ENCODE data around the gene IL22.

Gene IL22

DNA sequence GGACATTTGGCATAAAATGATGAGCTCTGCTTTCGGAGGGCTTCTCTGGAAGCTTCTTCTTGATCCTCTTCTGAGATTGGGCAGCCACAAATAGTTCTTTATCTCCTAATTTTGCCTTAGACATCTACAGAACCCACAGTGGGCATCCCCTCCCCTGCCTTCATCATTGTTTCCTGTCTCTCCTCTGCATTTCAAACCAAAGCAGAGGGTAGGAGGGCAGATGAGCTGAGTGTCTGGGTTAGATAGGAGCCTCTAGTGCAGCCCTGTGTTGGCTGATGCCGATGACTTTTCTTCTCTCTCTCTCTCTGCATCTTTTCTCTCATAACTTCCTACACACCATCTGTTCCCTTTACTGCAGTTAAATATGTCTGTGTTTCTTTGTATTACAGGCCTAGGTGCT lies 19.3 kb downstream of the IL22 start:
- H3K36me3 Mint-ChIP-seq (ENCODE audit: low read depth) = no peaks in the 10 kb centered on the region
- H3K27ac Mint-ChIP-seq = no peak overlapping the region
- TF ChIP-seq, protein P1, sequence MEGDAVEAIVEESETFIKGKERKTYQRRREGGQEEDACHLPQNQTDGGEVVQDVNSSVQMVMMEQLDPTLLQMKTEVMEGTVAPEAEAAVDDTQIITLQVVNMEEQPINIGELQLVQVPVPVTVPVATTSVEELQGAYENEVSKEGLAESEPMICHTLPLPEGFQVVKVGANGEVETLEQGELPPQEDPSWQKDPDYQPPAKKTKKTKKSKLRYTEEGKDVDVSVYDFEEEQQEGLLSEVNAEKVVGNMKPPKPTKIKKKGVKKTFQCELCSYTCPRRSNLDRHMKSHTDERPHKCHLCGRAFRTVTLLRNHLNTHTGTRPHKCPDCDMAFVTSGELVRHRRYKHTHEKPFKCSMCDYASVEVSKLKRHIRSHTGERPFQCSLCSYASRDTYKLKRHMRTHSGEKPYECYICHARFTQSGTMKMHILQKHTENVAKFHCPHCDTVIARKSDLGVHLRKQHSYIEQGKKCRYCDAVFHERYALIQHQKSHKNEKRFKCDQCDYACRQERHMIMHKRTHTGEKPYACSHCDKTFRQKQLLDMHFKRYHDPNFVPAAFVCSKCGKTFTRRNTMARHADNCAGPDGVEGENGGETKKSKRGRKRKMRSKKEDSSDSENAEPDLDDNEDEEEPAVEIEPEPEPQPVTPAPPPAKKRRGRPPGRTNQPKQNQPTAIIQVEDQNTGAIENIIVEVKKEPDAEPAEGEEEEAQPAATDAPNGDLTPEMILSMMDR (IDR thresholded peaks at IDR 0.05) = no peak
- H3K4me3 Mint-ChIP-seq = no peak overlapping the region
- DNase-seq = no peak
- peaks cover 3% of the 10 kb centered on the region for H3K9me3 Mint-ChIP-seq
- peaks cover 9% of the 10 kb centered on the region for H3K27me3 Mint-ChIP-seq (ENCODE audit: low read depth, poor library complexity)
- H3K4me1 Mint-ChIP-seq = peaks cover 6% of the 10 kb centered on the region

DNA sequence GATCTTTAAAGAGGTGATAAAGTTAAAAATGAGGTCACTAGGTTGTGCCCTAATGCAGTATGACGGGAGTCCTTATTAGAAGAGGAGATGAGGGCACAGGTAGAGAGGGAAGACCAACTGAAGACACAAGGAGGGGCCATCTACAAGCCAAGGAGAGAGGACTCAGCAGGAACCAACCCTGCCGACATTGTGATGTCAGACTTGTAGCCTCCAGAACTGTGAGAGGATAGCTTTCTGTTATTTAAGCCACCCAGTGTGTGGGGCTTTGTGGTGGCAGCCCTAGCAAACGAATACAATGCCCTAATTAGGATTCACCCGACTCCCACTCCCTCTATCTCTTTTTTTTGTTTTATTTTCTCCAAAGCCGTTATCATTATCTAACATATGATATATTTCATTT lies 19.9 kb downstream of the IL22 start:
- DNase-seq = no peak
- Mint-ChIP-seq H3K4me3 (no peak overlapping the region), H3K27me3 (ENCODE audit: low read depth, poor library complexity) (peaks cover 6% of the 10 kb centered on the region), H3K36me3 (ENCODE audit: low read depth) (no peaks in the 10 kb centered on the region), H3K9me3 (peaks cover 3% of the 10 kb centered on the region), H3K27ac (no peak overlapping the region), H3K4me1 (peaks cover 6% of the 10 kb centered on the region)
- TF ChIP-seq, protein P1 (IDR thresholded peaks at IDR 0.05) = no peak

DNA sequence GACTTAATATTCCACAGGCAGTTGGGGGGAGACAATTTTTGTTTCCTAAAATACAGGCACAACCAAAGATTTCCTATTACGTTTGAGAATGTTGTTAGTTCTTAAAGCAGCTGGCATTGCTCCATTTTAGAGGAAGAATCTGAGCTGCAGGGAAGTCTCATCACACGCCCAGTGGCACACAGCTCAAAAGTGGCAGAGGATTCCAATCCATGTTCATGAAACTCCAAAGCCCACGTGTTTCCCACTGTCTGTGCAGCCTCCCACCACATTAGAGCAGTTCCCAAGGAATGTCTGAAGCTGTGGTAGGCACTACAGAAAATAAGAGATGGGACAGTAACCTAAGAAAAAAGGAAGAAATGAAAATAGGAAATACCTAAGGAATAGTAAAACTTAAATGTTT lies 21.7 kb downstream of the IL22 start:
- Mint-ChIP-seq H3K27me3 (ENCODE audit: low read depth, poor library complexity) (peaks cover 5% of the 10 kb centered on the region), H3K27ac (no peak overlapping the region), H3K36me3 (ENCODE audit: low read depth) (no peaks in the 10 kb centered on the region), H3K4me1 (no peaks in the 10 kb centered on the region), H3K9me3 (no peaks in the 10 kb centered on the region), H3K4me3 (no peak overlapping the region)
- no peak for DNase-seq
- TF ChIP-seq, protein P1 (IDR thresholded peaks at IDR 0.05) = no peak

DNA sequence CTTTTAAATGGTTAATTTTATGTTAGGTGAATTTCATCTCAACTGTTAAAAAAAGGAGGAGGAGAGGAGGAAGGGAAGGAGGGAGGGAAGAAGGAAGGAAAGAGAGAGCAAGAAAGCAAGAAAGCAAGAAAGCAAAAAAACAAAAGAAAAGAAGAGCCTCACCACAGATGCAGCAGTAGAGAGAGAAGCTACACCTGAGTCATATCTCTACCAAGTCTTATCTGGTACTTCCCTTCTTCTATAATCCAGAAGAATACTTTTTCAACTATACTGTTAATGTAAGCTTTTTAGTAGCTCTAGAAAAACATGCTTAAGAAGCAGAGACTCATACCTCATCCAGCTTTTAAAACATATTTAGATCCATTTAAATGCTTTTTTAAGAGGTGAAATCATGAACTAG lies 22.2 kb downstream of the IL22 start:
- no peak overlapping the region for H3K27ac Mint-ChIP-seq
- H3K4me1 Mint-ChIP-seq = no peaks in the 10 kb centered on the region
- TF ChIP-seq, protein P1 (IDR thresholded peaks at IDR 0.05) = no peak
- DNase-seq = no peak
- H3K4me3 Mint-ChIP-seq = no peak overlapping the region
- H3K27me3 Mint-ChIP-seq (ENCODE audit: low read depth, poor library complexity) = peaks cover 5% of the 10 kb centered on the region
- H3K9me3 Mint-ChIP-seq = peaks cover 3% of the 10 kb centered on the region
- H3K36me3 Mint-ChIP-seq (ENCODE audit: low read depth) = no peaks in the 10 kb centered on the region

DNA sequence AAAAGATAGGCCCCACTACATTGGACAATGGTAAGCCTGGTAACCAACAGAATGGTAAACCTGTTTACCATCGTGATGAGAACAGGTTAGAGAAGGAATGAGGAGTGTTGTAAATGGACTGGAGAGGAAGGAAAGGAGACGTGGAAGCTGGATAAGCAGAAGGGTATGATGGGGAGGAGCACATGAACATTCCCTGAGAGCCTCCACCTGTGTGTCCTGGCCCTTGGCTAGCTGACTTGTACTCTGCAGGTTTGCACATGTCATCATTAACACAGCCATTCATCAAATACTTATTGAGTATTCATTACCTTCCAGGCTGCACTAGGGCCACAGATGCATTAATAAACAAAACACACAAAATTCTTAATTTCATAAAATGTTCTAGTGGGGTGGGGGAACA lies 23.4 kb downstream of the IL22 start:
- Mint-ChIP-seq H3K36me3 (ENCODE audit: low read depth) (no peaks in the 10 kb centered on the region), H3K27me3 (ENCODE audit: low read depth, poor library complexity) (peaks cover 5% of the 10 kb centered on the region), H3K9me3 (peaks cover 5% of the 10 kb centered on the region), H3K4me1 (no peaks in the 10 kb centered on the region), H3K27ac (no peak overlapping the region), H3K4me3 (no peak overlapping the region)
- DNase-seq = no peak
- TF ChIP-seq, protein P1 (IDR thresholded peaks at IDR 0.05) = no peak

DNA sequence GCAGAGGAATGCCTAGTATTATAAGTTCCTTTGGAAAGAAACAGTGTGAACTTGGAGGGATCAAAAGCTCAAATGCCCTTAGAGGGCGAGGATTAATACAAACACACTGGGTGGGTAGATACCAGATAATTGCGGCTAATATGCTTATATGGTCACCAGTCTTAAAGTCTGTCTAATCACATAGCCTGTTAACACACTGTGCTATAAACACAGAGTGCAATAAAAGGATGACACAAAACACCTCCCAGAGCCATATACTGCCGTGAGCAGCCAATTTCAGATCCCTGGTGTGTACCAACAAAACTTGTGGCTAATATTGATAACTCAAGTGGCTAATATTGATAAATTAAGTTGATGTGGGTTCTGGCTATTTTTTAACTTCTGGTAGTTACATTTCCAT lies 26.0 kb downstream of the IL22 start:
- Mint-ChIP-seq H3K9me3 (peaks cover 5% of the 10 kb centered on the region), H3K36me3 (ENCODE audit: low read depth) (no peaks in the 10 kb centered on the region), H3K27me3 (ENCODE audit: low read depth, poor library complexity) (peaks cover 5% of the 10 kb centered on the region), H3K4me1 (peaks cover 15% of the 10 kb centered on the region), H3K27ac (no peak overlapping the region), H3K4me3 (no peak overlapping the region)
- DNase-seq = no peak
- TF ChIP-seq, protein P1 (IDR thresholded peaks at IDR 0.05) = no peak

All from nephron progenitor cell (in vitro differentiated cells).